ENCODE results near the gene NKX2-4. TPM values are rescaled to one million over a fixed set of nuclear protein-coding genes. Genes with fewer than 3 reads are reported as not detected.

The NKX2-4 gene
- total RNA-seq, 1 donor from 2014 or later, result not detected

- Mint-ChIP-seq H3K4me1 (ENCODE audit: unreplicated experiment) (no peaks in the 10 kb centered on the region), H3K36me3 (peaks cover 9% of the 10 kb centered on the region), H3K27ac (no peak overlapping the region), H3K9me3 (no peaks in the 10 kb centered on the region), H3K4me3 (no peak overlapping the region), H3K27me3 (no peaks in the 10 kb centered on the region)
- no peak for DNase-seq (ENCODE audit: extremely low spot score, unreplicated experiment)
- no peak for TF ChIP-seq CTCF (conservative IDR thresholded peaks at IDR 0.05)
Measured at GRCh38 chr20:21356386-21356785, 40.9 kb downstream of the NKX2-4 start.

GRCh38 chr20:21355981-21356380 is 41.3 kb downstream of the NKX2-4 start:
- Mint-ChIP-seq H3K4me1 (ENCODE audit: unreplicated experiment) (no peaks in the 10 kb centered on the region), H3K27ac (no peak overlapping the region), H3K27me3 (no peaks in the 10 kb centered on the region), H3K9me3 (no peaks in the 10 kb centered on the region), H3K36me3 (peaks cover 9% of the 10 kb centered on the region), H3K4me3 (no peak overlapping the region)
- no peak for DNase-seq (ENCODE audit: extremely low spot score, unreplicated experiment)
- TF ChIP-seq CTCF (conservative IDR thresholded peaks at IDR 0.05), result no peak

- Mint-ChIP-seq H3K36me3 (peaks cover 17% of the 10 kb centered on the region), H3K27ac (no peak overlapping the region), H3K4me1 (ENCODE audit: unreplicated experiment) (no peaks in the 10 kb centered on the region), H3K27me3 (no peaks in the 10 kb centered on the region), H3K9me3 (no peaks in the 10 kb centered on the region), H3K4me3 (no peak overlapping the region)
- no peak for DNase-seq (ENCODE audit: extremely low spot score, unreplicated experiment)
- no peak for TF ChIP-seq CTCF (conservative IDR thresholded peaks at IDR 0.05)
Measured at GRCh38 chr20:21353236-21353635, 44.1 kb downstream of the NKX2-4 start.

GRCh38 chr20:21352703-21353102 is 44.6 kb downstream of the NKX2-4 start:
- Mint-ChIP-seq H3K4me3 (no peak overlapping the region), H3K27me3 (no peaks in the 10 kb centered on the region), H3K4me1 (ENCODE audit: unreplicated experiment) (no peaks in the 10 kb centered on the region), H3K9me3 (no peaks in the 10 kb centered on the region), H3K27ac (no peak overlapping the region), H3K36me3 (peaks cover 17% of the 10 kb centered on the region)
- DNase-seq (ENCODE audit: extremely low spot score, unreplicated experiment), result no peak
- TF ChIP-seq CTCF (conservative IDR thresholded peaks at IDR 0.05), result no peak

Other genes with a start within 250 kb of the NKX2-4 start
- gene XRN2, start 94.2 kb downstream of the NKX2-4 start, total RNA-seq (ENCODE audit: low replicate concordance), result 55.9 and 76.6 TPM in 2 replicates
- gene NKX2-2, start 116.5 kb upstream of the NKX2-4 start, total RNA-seq (ENCODE audit: low replicate concordance), result 6.0 and 15.4 TPM in 2 replicates

Data from type B pancreatic cell (in vitro differentiated cells).